Subcutaneous adipose tissue (tissue), 4 donors: Measurements from ENCODE around the gene CMTM7. TPM values are rescaled to one million over a fixed set of nuclear protein-coding genes. Genes with fewer than 3 reads are reported as not detected.

ENCODE experiments used
- total RNA-seq, 4 donors: library from RNA; depleted of rRNA; stranded (reverse); fragments of >200 nt; gene quantifications; one replicate each; pipeline ENCODE4 v1.1.0, GENCODE V29; 2016
- TF ChIP-seq, protein P1 (sequence below): fragments of 450-650 bp; IDR thresholded peaks from one replicate; pipeline ENCODE4 v1.5.1; 2016; ENCODE audit warnings: low read depth, mild to moderate bottlenecking, control low read depth, antibody characterized with exemption, moderate library complexity

CMTM7 gene
- total RNA-seq, 4 donors from 2014 or later, result 12.1 to 45.9 (median 33.1) TPM

DNA sequence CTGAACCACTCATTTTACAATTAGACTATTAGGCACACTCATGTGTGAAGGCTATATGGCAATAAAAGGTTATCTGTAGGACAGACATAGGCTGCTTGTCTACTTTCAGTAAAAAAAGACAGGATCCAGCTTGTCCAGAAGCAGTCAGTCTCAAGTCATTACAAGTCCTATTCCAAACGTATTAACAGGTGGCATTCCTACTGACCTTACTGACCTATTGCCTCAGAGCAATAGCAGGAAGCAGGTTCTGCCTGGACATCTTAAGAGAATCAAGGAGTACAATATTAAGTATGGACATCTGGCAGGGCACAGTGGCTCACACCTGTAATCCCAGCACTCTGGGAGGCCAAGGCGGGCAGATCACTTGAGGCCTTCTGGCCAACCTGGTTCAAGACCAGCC is 104.0 kb downstream of the CMTM7 start:
- TF ChIP-seq, protein P1, sequence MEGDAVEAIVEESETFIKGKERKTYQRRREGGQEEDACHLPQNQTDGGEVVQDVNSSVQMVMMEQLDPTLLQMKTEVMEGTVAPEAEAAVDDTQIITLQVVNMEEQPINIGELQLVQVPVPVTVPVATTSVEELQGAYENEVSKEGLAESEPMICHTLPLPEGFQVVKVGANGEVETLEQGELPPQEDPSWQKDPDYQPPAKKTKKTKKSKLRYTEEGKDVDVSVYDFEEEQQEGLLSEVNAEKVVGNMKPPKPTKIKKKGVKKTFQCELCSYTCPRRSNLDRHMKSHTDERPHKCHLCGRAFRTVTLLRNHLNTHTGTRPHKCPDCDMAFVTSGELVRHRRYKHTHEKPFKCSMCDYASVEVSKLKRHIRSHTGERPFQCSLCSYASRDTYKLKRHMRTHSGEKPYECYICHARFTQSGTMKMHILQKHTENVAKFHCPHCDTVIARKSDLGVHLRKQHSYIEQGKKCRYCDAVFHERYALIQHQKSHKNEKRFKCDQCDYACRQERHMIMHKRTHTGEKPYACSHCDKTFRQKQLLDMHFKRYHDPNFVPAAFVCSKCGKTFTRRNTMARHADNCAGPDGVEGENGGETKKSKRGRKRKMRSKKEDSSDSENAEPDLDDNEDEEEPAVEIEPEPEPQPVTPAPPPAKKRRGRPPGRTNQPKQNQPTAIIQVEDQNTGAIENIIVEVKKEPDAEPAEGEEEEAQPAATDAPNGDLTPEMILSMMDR, result no peak

DNA sequence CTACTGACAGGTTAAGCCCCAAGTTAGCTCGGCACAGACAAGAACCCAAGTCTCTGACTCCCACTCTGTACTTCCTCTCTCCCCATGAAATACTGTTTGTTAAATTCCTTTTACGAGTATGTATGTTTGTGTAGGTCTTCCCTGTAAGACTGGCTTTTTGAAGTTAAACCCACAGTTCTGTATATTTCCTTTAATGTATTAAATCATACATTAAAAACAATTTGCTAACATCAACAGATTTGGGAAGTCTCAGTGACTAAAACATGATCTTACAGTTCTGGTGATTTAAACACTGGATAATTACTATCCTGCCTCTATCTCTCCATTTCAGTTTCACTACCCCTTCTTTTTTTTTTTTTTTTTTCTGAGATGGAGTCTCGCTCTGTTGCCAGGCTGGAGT is 106.6 kb downstream of the CMTM7 start:
- TF ChIP-seq, protein P1, result no peak

DNA sequence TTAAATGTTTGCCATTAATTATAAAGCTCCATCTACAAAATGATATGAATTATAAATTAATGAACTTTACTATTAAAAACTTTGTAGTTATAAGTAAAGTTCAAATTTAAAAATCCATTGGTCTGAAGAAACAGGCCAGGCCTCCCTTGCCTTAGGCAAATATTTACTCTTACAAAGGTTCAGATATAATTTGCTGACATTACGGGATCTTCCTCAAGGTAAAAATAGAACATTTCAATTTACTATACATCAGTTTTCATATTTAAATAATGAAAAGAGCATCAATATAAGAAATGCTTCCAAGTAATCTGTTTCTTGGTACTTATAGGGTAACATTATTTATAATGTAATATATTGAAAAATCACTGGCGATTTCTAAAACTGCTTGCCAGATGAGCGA is 107.3 kb downstream of the CMTM7 start:
- TF ChIP-seq, protein P1, result no peak

DNA sequence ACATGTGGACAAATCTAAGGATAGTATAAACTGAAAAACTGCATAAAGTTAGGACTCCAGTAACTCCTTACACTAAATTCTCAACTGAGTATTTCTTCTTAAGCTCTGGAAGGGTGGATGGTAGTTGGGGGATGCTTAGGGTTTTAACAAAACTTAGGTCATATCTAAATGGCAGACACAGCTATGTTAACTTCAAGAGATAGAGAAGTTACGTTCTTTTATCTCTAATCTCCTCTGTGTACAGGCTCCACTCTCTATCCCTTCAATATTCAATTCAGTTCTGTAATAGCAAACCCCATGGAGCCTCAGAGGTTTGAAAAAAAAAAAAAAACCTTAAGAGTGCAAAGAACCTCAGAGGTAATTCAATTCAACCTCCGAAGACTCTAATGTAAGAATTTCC is 107.9 kb downstream of the CMTM7 start:
- TF ChIP-seq, protein P1, result no peak

DNA sequence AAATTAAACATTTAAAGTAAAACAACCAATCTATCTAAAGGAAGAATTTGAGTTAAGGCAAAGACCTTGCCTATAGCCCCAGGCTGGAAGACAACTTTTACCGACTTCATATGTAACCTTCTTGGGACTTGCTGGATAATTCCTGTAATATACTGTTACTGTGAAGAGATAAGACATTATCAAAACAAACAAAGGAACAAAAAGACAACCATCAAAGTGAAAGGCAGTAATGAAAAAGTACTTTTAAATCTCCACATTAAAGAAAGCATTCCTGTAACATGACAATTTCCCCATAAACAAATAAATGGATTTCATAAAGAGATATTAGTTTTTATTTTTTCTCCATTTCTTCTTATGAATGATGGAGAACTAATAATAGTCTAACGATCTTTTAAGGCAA is 108.6 kb downstream of the CMTM7 start:
- TF ChIP-seq, protein P1, result no peak

DNA sequence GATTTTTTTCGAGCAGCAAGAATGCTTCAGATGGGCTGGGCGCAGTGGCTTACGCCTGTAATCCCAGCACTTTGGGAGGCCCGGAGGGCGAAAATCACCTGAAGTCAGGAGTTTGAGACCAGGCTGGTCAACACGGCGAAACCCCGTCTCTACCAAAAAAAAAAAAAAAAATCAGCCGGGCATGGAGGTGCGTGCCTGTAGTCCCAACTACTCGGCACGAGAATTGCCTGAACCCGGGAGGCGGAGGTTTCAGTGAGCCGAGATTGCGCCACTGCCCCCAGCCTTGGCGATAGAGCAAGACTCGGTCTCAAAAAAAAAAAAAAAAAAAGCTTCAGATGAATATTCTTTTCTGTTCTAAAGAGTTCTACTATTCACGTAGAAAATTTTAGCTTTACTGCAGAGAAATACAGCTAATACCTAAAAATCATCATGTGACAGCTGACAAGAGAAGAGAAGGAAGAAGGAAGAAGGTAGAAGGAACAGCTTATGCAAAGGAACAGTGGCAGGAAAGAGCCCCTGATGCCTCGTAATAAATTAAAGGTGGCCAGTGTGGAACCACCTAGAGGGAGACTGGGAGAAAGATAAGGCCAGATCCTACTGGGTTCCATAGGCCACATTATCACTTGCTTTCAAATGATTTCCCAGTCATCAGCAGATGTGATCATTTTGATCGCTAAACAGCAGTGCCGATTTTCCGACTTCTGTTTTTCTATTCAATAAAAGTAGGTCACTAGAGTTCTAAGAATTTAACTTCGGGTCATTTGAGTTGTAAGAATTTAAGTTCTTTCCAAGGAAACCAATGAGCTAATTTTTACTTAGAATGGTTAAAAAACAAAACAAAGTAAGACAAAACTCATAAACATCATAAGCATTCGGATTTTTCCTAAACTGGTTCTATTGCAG is 109.5 kb downstream of the CMTM7 start:
- TF ChIP-seq, protein P1, result no peak

DNA sequence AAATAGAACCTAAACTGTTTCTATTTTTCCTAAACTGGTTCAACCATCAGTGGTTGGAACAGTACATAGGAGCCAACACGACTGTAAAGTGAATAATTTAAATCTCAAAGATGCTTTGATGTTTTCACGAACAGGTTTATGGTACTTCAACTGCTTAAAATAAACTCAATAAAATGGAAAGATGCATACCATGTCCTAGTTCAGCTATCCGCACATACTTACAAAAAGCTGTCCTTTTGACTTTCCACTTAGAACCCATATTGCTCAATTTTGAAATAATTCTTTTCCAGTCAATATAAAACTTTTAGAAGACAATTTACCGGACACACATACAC is 110.1 kb downstream of the CMTM7 start:
- TF ChIP-seq, protein P1, result no peak
